ENCODE data around the gene BIK. TPM values are rescaled to one million over a fixed set of nuclear protein-coding genes. Genes with fewer than 3 reads are reported as not detected.

BIK gene
- polyA plus RNA-seq, 1 experiment: 0.09 TPM

GRCh38 chr22:43162412-43163150, 52.0 kb downstream of the BIK start:
- ChIA-PET POLR2A (no interaction called here), CTCF (no interaction called here)
- TF ChIP-seq CTCF (IDR thresholded peaks at IDR 0.05; ENCODE audit: insufficient read depth, low read depth, low read length): no peak
- Histone ChIP-seq H3K4me3 (ENCODE audit: low read depth, low read length) (no peak overlapping the region), H3K27me3 (ENCODE audit: control insufficient read depth, insufficient read depth, low read length) (no peaks in the 10 kb centered on the region), H3K36me3 (ENCODE audit: control insufficient read depth, insufficient read depth, low read length) (peaks cover 28% of the 10 kb centered on the region)
- DNase-seq (ENCODE audit: low read depth): no peak

- no peak for TF ChIP-seq CTCF (IDR thresholded peaks at IDR 0.05; ENCODE audit: insufficient read depth, low read depth, low read length)
- ChIA-PET CTCF (no interaction called here), POLR2A (no interaction called here)
- Histone ChIP-seq H3K36me3 (ENCODE audit: control insufficient read depth, insufficient read depth, low read length) (peaks cover 31% of the 10 kb centered on the region), H3K27me3 (ENCODE audit: control insufficient read depth, insufficient read depth, low read length) (no peaks in the 10 kb centered on the region), H3K4me3 (ENCODE audit: low read depth, low read length) (no peak overlapping the region)
- DNase-seq (ENCODE audit: low read depth): no peak
These were observed 52.8 kb downstream of the BIK start for GRCh38 chr22:43163241-43163795.

- Histone ChIP-seq H3K4me3 (ENCODE audit: low read depth, low read length) (no peak overlapping the region), H3K27me3 (ENCODE audit: control insufficient read depth, insufficient read depth, low read length) (no peaks in the 10 kb centered on the region), H3K36me3 (ENCODE audit: control insufficient read depth, insufficient read depth, low read length) (peaks cover 29% of the 10 kb centered on the region)
- TF ChIP-seq CTCF (IDR thresholded peaks at IDR 0.05; ENCODE audit: insufficient read depth, low read depth, low read length): no peak
- ChIA-PET CTCF (interaction anchor here (0.6 to 1.7 kb wide), 3 partner anchors 9 to 58 kb away, joined by 4 read pairs; no protein-coding TSS in a partner anchor), POLR2A (no interaction called here)
- no peak for DNase-seq (ENCODE audit: low read depth)
These were observed 54.1 kb downstream of the BIK start for GRCh38 chr22:43164636-43165035.

- POLR2A ChIA-PET: no interaction called here
- Histone ChIP-seq H3K4me3 (ENCODE audit: low read depth, low read length) (no peak overlapping the region), H3K27me3 (ENCODE audit: control insufficient read depth, insufficient read depth, low read length) (no peaks in the 10 kb centered on the region), H3K36me3 (ENCODE audit: control insufficient read depth, insufficient read depth, low read length) (peaks cover 28% of the 10 kb centered on the region)
- DNase-seq (ENCODE audit: low read depth): no peak
- CTCF ChIA-PET: interaction anchor here (0.6 to 1.2 kb wide), 2 partner anchors 22 to 220 kb away, joined by 3 read pairs; no protein-coding TSS in a partner anchor
- TF ChIP-seq CTCF (IDR thresholded peaks at IDR 0.05; ENCODE audit: insufficient read depth, low read depth, low read length): no peak
These were observed 55.8 kb downstream of the BIK start for GRCh38 chr22:43166132-43166930.

- no peak overlapping the region for H3K4me3 ChIP-seq (ENCODE audit: low read depth, low read length)
- POLR2A ChIA-PET: no interaction called here
- H3K36me3 ChIP-seq (ENCODE audit: control insufficient read depth, insufficient read depth, low read length): peaks cover 31% of the 10 kb centered on the region
- CTCF ChIA-PET: interaction anchor here (0.6 to 1.2 kb wide), 2 partner anchors 21 to 219 kb away, joined by 3 read pairs; no protein-coding TSS in a partner anchor
- no peak for DNase-seq (ENCODE audit: low read depth)
- no peaks in the 10 kb centered on the region for H3K27me3 ChIP-seq (ENCODE audit: control insufficient read depth, insufficient read depth, low read length)
- no peak for TF ChIP-seq CTCF (IDR thresholded peaks at IDR 0.05; ENCODE audit: insufficient read depth, low read depth, low read length)
These were observed 56.5 kb downstream of the BIK start for GRCh38 chr22:43167001-43167589.
